Fibroblast of mammary gland (primary cell): ENCODE data around the gene MS4A1.

Experiments used
- DNase-seq: peaks from one replicate; pipeline ENCODE4 v3.0.0-alpha.2; 2010; ENCODE audit warnings: low read depth
- H3K4me3 ChIP-seq: 2 replicates; pipeline ENCODE4 v1.5.1; 2011; ENCODE audit warnings: low read depth, mild to moderate bottlenecking, low read length, moderate library complexity; ENCODE audit not compliant: control insufficient read depth
- CTCF ChIP-seq: conservative IDR thresholded peaks from 2 replicates; pipeline ENCODE4 v1.5.1; 2011; ENCODE audit warnings: low read depth, low read length, inconsistent platforms; ENCODE audit not compliant: control insufficient read depth, insufficient read depth

MS4A1 gene

DNA sequence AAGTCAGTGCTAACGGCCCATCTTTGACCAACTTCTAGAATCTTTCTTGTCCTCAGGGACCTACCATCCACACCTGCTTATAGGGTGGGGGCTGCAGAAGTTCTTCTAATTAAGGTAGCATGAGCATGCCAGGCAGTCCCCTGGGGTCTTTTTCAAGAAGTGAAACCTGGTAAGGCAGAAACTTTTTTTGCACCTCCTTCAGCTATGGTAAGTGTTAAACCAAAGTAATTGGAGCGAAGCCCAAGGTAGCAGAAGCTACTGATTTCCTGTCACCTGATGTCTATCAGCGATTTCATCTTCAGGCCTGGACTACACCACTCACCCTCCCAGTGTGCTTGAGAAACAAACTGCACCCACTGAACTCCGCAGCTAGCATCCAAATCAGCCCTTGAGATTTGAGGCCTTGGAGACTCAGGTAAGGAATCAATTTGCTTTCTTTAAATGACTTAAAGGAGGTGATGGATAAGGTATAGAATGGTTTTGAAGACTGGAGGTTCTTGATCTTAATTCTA is at the start of gene MS4A1:
Gene MS4A1, plus strand, starts transcription at position 317 of the 512 bp plus-strand sequence. CDS start 6,528 bp downstream, outside the sequence.
- DNase-seq, result no peak
- TF ChIP-seq CTCF, result no peak
- no peak within 1 kb of the TSS for H3K4me3 ChIP-seq

- TF ChIP-seq CTCF, result no peak
- no peak for DNase-seq
- H3K4me3 ChIP-seq, result no peak overlapping the region
These were observed 35.6 kb upstream of the MS4A1 start for GRCh38 chr11:60420015-60420414.

DNA sequence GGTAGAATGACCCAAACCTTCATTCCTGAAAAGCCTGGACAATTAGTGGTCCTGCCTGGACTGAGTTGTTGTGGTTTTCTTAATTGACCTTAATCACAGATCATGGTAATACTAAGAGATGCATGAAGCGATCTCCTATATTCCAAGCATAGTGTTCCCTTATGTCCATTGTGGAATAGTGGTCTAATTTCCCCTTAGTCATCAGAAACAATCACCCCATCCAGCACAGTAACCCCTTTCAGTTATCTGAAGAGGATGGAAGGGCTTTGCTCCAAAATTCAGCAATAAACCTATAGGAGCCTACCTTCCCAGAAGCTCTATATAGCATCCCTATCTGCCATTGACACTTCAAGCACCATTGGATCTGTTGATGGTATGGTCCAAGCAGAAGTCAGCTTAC is 33.0 kb upstream of the MS4A1 start:
- DNase-seq, result no peak
- H3K4me3 ChIP-seq, result no peak overlapping the region

GRCh38 chr11:60428517-60428916 is 27.1 kb upstream of the MS4A1 start:
- DNase-seq, result no peak
- no peak overlapping the region for H3K4me3 ChIP-seq
- TF ChIP-seq CTCF, result no peak

More for the DNA sequence above, 33.0 kb upstream of the MS4A1 start:
- no peak for TF ChIP-seq CTCF

- no peak within 1 kb of the TSS for H3K4me3 ChIP-seq
- TF ChIP-seq CTCF, result no peak
- no peak for DNase-seq
These were observed 26.4 kb upstream of the MS4A1 start, which contains the start of gene MS4A5 for GRCh38 chr11:60429272-60429671. MS4A5 (plus strand) TSS chr11:60429572; CDS start chr11:60429675, 103 bp downstream.

DNA sequence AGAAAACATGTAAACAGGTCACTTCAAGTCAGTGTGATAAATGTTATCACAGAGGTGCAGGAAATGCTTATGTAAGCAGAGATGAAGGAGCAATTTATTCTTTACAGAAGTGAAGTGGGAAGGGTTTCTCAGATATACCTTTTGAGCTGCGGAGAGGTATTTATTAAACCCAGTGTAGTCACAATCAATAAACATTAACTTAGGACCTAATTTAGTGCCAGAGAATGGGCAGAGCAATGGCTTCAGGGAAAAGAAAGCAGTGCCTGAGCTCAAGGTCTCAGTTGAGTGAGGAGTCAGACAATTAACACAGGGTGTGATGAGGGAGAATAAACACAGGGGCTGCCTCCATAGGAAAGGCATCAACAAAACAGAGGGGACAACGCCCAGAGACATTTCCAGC is 24.4 kb upstream of the MS4A1 start:
- H3K4me3 ChIP-seq, result no peak overlapping the region
- DNase-seq, result no peak
- no peak for TF ChIP-seq CTCF

DNA sequence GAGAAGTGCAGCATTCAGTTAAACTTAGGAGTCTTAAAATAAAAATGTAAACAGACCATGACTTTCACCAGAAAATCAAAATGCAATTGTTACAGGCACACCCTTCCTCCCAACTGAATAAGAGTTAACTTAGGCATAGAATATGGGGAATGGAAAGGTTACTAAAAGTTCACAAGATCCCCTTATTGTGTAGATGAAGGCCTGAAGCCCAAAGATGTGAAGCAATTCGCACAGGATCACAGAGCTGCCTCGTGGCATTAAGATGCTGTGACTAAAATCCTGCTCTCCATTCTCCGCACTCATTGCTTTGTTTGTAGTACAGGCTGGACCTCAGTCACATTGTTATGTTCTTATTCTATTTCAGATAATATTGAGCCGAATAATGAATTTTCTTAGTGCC is 22.2 kb upstream of the MS4A1 start:
- no peak overlapping the region for H3K4me3 ChIP-seq
- TF ChIP-seq CTCF, result no peak
- DNase-seq, result no peak
